Measurements from ENCODE around the gene SNX30. TPM values are rescaled to one million over a fixed set of nuclear protein-coding genes. Genes with fewer than 3 reads are reported as not detected.
A peak's percentile ranks its signal among the peaks of the same experiment; 100 is the strongest.

SNX30 gene
- polyA plus RNA-seq, 4 donors, result 12.0 to 21.3 (median 19.4) TPM

DNA sequence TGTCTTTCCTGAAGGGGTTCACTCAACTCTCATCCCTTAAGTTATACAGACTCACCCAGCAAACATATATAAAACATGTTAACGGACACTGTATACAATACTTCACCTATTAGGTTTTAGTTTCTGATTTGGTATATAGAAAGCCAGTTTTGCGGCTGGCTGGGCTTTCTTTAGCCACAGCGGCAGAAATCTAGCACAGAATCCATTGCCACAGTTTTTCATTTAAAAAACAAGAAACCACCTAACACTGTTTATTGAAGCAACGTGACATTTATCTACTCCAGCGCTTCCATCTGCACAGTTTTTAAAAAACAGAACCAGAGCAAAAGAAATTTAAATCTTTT lies 67.3 kb downstream of the SNX30 start:
- DNase-seq (ENCODE audit: low read depth in 4 of 4, low spot score in 3 of 4), result no peak

DNA sequence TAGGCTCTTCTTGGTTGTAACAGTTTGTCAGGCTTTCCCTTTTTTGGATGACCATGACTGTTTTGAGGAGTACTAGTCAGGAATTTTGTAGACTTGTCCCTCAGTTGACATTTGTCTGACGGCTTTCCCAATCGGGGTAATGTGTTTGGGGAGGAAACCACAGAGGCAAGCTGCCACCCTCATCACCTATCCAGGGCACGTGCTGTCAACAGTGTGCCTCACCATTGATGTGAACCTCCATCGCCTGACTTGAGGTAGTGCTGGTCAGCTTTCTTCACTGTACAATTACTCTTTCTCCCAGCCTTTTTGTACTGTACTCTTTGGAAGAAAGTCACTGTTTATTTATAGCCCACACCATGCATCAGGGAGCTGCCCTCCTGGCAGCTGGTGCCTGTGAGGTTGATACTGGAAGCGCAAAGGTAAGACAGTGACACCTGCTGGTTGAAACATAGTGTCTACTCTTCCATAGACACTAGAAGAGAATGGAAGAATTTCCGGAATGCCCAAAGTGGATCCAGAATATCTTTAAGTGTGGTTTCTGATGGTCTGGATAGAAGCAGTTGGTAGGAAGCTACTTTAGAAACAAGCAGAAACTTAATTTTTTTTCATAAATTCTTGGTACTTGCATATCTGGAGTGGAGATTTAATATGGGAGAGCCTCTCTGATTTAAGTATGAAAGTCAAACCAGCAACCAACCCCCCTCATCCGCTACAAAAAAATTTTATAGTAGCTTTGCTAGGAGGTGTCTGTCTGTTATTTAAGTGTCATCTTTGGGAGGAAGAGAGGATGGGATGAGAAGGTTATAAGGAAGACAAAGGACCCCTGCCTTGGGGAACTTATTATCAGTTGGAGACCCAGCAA lies 69.3 kb downstream of the SNX30 start:
- peak; percentile 35 to 72 (median 50) for DNase-seq (ENCODE audit: low read depth in 4 of 4, low spot score in 3 of 4)

DNA sequence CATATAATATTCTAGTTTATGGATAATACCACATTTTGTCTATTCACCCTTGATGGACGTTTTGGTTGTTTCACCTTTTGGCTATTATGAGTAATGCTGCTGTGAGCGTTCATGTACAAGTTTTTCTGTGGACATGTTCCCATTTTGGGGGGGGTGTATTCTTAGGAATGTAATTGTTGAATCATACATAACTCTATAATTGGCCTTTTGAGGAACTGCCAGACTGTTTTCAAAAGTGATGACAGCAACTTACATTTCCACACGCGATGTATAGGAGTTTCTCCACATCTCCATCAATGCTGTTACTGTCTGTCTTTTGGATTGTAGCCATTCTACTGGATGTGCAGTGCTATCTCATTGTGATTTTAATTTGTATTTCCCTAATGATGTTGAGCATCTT lies 70.3 kb downstream of the SNX30 start:
- DNase-seq (ENCODE audit: low read depth in 4 of 4, low spot score in 3 of 4), result no peak

DNA sequence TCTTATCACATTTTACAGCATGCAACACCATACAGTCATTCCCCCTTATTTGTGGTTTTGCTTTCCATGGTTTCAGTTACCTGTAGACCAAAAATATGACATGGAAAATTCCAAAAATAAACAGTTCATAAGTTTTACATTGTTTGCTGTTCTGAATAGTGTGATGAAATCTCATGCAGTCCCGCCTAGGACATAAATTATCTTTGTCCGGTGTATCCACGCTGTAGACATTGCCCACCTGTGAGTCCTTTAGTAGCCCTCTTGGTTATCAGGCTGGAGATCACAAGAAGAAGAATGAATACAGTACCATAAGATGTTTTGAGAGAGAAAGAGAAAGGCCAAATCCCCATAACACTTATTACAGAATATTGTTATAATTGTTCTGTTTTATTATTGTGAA lies 72.1 kb downstream of the SNX30 start:
- no peak for DNase-seq (ENCODE audit: low read depth in 4 of 4, low spot score in 3 of 4)

DNA sequence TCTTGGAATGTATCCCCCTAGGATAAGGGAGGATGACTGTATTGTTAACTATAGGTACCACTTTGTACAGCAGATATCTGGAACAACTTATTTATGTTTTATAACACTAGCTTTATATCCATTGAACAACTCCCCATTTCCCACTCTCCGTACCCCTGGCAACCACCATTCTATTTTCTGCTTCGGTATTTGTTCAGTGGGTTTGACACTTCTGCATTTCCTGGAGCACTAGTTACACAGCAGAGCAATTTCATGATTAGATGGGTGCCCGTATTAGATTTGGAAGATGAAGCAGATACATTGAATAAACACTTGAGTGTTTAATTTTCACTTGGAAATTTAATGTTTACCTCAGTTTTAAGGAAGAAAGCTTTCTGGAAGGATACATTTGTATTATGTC lies 72.7 kb downstream of the SNX30 start:
- DNase-seq (ENCODE audit: low read depth in 4 of 4, low spot score in 3 of 4), result no peak

DNA sequence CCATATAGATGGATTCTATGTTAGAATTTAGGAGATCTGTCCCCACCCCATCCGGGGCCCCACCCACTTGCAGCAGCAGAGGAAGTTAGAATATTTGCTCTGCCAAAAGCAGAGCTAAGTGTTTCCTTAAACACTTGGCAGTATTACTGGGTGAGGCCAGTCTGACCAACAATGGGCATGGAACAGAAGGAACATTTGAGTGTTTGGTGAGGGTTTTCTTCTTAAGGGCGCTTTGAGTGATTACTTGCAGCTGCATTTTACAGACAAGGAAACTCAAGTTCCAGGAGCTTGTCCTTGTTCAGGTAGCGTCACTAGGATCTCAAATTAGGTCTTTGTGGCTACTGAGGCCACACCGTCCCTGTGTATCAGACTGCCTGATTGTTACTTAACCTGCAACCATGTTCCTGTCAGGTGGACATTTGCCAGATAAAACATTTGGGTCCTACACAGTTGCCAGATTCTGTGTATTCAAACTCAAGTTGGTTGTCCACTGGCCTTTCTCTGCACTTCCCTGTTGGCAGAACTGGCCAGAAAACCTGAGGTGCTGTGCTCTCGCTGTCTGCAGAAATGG lies 80.8 kb downstream of the SNX30 start:
- DNase-seq (ENCODE audit: low read depth in 4 of 4, low spot score in 3 of 4), result no peak

DNA sequence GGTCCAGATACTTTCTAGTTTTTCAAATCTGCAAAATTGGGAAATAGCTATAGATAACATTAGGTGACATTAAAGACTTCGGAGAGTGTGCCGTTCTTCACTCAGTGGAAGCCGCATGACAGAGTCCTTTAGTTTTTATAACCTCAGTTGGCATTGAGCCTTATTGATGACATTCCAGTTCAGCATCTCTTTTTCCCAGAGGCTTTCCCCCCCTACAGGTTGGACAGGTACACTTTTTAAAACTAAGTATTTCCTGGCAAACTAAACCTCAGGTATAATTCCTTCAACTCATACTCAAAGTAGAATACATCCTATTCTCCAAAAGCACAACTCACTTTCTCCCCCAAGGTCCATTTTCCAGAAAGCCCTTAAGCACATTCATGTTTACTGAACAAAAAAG lies 81.4 kb downstream of the SNX30 start:
- no peak for DNase-seq (ENCODE audit: low read depth in 4 of 4, low spot score in 3 of 4)

DNA sequence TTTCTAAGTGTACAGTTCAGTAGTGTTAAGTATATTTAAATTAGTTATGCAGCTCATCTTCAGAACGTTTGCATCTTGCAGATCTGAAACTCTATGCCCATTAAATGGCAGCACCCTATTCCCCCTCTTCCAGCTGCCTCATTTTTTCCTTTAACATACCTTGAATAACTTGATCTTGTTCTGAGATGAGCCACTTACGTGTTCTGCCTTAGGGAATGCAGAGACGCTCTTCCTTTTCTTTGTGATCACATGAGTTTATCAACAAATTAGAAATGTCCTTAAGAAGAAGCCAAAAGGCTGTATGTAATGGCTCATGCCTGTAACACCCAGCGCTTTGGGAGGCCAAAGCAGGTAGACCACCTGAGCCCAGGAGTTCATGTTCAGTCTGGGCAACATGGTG lies 82.5 kb downstream of the SNX30 start:
- no peak for DNase-seq (ENCODE audit: low read depth in 4 of 4, low spot score in 3 of 4)

DNA sequence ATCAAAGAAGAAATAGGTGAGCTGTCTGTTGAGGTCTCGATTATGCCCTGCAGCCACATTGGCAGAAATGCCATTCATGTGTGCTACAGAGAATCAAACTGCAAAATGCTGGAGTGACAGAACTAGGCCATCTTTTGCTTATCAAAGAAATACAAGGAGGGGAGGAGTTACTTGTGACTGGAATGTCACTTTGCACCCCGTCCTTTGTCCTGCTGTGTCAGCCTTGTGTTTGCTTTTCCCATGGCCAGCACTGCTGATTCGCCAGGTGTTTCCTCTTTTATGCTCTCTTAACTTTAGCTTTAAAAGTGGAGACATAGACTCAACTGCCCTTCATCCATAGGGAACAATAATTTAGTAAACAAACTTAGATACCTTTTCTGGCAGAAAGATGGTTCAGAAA lies 85.8 kb downstream of the SNX30 start:
- no peak for DNase-seq (ENCODE audit: low read depth in 4 of 4, low spot score in 3 of 4)

DNA sequence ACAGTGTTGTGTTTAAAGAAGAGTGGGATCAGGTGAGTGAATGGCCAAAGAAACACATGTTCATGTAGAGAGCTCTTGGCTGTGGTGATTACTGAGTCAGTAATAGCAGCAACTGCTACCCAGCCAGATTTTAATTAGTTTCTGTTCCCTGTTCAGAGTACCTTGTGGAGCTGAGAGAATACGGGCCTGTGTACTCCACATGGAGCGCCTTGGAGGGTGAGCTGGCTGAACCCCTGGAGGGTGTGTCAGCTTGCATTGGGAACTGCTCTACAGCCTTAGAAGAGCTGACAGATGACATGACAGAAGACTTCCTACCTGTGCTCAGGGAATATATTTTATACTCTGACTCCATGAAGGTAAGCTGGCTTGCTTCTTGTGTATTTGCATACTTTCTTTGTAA lies 87.8 kb downstream of the SNX30 start:
- DNase-seq (ENCODE audit: low read depth in 4 of 4, low spot score in 3 of 4), result no peak

DNA sequence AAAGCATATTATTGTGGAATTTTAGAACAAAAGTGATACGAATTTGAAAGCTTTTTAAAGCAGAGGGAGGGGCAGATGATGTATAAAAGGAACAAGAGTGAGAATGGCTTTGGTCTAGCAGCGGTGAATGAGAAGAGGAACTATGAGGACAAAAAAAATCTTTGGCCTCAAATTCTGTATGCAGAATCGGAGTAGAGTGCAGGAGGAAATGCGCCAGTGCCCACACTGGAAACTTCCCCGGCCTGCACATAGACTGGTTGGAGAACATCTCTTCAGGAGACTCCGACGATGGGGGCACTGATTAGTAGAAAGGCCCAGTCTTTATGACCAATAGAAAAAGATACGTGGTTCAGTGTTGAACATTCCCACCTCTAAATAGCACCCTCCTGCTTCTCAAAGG lies 88.8 kb downstream of the SNX30 start:
- no peak for DNase-seq (ENCODE audit: low read depth in 4 of 4, low spot score in 3 of 4)

DNA sequence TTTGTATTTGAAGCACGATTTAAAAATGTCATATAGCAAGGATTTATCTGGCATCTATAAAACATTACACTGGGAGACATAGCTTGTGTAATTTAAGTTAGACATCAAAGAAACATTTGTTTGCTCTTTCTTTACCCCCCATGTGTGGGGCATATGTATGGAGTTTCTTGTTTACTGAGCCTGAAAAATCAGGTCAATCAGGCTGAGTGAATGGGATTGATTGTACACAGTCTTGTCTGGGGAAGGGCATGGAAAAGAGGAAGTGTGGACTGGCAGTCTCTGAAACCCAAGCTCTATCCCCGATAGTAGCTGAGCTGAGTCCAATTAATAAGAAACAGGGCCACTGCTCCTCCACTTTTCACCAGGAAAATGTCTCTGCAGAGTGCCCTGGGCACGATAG lies 90.7 kb downstream of the SNX30 start:
- no peak for DNase-seq (ENCODE audit: low read depth in 4 of 4, low spot score in 3 of 4)

DNA sequence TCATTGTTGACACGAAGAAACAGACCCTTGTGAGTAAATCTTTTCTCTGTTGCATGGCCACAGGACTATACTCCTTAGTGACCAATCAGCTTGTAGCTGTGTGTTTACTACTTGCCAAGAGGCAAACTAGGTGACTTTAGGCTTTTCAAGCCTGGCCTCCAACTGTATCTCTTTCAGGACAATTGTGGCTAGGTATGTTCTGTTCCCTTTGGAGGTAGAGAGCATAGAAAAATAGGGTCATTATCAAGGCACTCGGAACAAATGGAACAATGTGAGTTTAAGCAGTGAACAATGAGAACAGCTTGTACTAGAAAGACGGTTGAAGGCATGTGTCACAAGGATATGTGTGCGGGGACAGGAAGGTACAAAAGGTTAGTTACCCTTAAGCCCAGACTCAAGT lies 92.0 kb downstream of the SNX30 start:
- no peak for DNase-seq (ENCODE audit: low read depth in 4 of 4, low spot score in 3 of 4)

DNA sequence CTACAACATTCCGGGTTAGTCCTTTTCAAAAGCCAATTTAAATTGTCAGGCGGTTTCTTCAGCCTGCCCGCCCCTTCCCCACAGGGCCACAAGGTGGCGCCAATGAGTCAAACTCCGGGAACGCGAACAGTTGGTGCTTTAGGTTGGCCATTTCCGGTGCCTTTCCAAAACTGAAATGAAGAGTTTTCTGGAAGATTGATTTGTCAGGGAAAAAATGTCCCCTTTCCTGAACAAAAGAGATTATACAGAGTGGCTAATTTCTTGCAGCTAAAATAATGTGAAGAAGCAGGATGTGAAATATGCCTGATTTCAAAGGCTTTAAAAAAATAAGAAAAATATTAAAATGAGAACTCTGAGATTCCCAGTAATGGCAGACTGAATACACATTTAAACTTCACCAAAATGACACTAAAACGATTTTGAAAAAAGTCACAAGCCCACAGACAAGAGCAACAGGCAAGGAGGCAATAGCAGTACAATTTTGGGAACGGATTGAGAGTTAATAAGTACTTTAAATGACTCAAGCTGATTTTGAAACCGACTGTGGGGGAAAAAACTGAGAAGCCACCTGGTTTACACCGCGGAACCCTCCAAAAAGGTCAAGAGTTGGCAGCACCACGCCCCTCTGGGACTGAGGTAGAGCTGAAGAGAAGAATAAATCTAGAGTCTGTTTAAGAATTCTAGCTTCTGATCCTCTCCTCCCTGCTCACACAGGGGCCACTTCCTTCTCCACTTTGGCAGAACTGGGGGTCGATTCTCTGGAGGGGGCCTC lies 94.4 kb downstream of the SNX30 start:
- peak; percentile 44 to 59 (median 50) for DNase-seq (ENCODE audit: low read depth in 4 of 4, low spot score in 3 of 4)

DNA sequence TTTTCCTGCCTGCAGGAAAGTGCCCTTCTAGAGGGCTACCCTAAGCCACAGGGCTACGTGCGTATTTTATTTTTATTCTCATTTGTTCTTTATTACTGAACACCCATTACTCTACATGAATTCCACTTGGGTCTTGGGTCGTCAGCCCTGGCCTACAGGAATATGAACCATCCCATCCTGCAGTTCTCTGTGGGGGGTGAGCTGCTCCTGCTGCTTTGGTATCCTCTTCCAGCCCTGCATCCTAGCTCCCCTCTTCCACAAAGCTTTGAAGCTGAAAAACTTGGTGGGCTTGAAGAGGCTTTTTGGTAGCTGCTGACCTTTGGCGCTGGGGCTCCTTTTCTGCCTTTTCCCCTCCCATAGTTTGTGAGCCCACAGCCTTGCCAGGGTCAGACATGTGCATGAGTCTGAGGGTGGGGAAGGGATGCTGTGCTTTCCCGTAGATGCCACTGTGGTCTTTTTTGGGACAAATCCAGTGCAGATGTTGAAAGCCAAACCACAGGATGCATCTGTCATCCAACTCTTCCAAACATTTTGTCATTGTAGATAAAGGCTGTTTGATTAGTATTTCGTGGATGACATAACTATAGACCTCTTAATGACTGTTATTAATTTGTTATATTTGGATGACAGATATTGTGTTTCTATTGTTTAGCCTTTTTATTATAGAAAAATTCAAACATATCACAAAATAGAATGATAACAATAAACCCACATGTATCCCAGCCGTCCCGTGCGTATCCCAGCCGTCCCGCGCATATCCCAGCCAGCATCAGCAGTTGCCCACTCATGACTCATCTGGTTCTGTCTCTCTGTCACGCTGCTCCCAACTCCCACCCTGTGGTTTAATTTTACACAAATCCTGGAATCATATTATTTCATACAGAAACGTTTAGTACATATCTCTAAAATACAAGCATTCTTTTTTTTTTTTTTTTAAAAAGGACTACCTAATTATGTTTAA lies 96.2 kb downstream of the SNX30 start:
- no peak for DNase-seq (ENCODE audit: low read depth in 4 of 4, low spot score in 3 of 4)

DNA sequence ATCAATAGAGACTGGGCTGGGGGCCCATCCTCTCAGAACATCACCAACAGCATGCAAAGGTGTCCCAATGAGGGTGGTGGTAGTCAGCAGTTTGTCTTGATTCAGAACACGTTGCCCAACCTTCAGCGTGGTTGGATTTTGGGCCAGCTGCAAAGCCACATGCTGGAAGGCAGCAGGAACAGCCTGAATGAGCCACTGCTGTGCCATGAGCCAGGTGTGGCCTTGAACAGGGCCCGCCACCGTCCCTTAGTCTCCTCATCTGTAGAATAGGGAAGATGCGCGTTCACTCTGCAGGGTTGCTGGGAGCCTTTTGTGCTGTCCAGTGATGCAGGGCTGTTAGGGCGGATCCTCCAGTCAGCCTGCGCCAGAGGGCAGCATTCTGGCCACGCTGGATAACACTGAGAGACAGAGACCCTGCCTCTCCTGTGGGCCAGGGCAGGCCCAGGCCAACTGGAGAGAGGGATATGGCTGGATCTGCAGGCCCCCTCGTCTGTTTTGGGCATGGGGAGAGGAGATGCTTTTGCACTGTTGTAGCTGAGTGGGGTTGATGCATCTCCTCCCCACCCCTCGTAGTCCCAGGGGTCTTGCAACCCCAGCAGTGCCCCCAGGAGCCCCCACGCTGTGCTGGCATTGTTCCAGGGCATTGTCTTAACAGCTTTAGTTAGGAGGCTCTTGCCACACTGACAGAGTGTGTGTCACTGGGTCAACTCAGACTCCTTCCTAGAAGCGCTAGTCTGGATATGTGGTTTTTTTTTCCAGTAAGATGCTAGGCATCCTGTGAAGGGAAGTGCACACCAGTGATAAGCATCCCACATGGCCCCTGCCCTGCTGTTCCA lies 98.0 kb downstream of the SNX30 start:
- no peak for DNase-seq (ENCODE audit: low read depth in 4 of 4, low spot score in 3 of 4)

DNA sequence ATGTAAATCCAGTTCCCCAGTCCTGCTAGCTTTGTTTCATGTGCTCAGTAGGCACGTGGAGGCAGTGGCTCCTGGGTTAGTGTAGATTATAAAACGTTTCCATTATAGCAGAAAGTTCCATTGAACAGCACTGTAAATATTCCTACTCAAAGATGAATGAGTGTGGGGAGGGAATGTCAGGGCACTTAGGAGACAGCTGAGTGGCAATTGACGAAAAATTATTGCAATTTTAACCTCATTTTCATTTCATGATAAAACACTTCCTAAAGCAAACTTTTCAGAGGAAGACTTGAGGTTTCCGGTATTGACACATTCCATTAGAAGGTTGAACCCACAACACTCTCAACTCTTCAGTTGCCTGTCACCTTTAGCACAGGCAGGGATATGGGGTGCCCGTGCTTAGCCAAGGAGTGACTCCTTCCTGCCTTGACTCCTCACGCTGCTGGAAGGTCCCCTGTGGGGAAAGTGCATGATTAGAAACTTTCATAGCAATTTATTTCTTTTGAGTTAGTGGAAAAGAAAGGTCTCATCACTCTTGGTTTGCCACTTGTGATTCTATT lies 98.9 kb downstream of the SNX30 start:
- no peak for DNase-seq (ENCODE audit: low read depth in 4 of 4, low spot score in 3 of 4)

DNA sequence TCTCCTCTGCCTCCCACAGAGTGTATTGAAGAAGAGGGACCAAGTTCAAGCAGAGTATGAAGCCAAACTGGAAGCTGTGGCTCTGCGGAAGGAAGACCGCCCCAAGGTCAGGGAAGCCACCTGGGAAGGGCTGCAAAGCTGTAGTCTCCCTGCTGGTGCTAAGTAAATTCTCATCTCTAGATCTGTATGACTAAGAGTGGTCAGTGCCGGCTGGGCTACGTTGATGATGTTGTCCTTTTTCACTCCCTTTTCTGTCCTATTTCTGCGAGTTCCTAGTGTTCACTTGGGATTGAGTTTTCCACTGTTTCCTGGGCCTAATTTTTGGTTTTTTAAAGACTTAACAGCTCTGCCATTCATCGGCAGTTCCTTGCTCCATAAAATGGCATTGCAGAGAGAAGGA lies 100.3 kb downstream of the SNX30 start:
- DNase-seq (ENCODE audit: low read depth in 4 of 4, low spot score in 3 of 4), result no peak

DNA sequence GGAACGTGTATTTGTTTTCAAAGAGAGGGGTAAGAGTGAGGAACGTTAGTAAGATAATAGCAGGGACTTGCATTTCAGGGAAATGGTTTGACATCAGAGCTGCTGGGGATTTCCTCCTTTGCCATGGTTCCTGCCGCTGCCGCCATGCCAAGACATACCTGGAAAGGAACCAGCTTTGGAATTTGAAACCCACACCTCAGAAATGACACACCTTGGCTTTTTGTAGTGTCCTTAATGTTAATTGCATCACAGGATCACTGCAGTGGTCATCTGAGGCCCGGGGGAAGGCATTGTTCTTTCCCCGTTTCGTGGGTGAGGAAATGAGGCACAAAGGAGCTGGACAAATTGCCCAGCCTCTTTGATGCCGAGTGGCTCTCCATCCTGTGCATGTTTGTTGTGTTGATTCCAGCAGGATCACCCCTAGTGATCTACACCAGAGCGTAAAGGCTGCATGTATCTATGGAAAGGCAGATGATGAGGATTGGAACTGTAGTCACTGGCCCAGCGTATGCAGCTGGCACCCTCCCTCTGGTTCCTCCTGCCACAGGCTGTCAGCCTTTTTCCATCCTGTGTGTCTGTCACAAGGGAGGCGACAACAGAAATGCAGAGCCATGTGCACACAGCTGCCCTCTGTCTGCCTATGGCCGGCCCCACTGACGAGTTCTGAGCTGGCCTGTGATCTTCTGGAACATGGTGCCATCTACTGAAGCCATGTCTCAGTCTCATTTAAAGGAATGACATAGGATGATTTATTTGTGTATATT lies 102.4 kb downstream of the SNX30 start:
- DNase-seq (ENCODE audit: low read depth in 4 of 4, low spot score in 3 of 4), result no peak

All from left renal pelvis (tissue), 4 donors.